Measurements from ENCODE around the gene STMN3.
"Not testable (repeated sequence)": the region's sequence is repeated elsewhere in the genome, so short reads cannot be mapped to it uniquely, and the experiment has no call there.

STMN3 gene

DNA sequence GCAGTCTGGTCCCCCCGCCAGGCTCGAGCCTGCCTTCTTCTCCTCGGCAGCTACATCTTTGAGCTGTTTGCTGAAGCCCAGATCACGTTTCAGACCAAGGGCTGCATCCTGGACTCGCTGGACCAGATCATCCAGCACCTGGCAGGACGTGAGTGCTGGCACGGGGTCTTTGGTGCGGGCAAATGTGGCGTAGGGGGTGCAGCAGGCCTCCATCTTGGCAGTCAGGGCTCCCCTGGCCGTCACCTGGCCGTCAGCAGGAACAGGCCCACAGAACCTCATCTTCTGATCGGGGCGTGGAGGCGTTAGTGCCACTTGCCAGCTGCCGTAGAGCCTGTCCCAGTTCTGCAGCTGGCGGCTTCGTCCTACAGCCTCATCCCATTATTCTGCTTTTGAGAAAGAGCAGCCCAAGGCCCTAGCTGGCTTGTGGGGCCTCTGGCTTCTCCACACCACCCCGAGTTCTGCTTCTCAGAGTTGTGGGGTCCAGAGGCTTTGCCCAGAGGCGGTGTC is 26.6 kb upstream of the STMN3 start:
- H3K9ac ChIP-seq (ENCODE audit: low read length): no peak overlapping the region
- peaks cover 5% of the 10 kb centered on the region for H3K36me3 ChIP-seq (ENCODE audit: control insufficient read depth, insufficient read depth, low read length)

DNA sequence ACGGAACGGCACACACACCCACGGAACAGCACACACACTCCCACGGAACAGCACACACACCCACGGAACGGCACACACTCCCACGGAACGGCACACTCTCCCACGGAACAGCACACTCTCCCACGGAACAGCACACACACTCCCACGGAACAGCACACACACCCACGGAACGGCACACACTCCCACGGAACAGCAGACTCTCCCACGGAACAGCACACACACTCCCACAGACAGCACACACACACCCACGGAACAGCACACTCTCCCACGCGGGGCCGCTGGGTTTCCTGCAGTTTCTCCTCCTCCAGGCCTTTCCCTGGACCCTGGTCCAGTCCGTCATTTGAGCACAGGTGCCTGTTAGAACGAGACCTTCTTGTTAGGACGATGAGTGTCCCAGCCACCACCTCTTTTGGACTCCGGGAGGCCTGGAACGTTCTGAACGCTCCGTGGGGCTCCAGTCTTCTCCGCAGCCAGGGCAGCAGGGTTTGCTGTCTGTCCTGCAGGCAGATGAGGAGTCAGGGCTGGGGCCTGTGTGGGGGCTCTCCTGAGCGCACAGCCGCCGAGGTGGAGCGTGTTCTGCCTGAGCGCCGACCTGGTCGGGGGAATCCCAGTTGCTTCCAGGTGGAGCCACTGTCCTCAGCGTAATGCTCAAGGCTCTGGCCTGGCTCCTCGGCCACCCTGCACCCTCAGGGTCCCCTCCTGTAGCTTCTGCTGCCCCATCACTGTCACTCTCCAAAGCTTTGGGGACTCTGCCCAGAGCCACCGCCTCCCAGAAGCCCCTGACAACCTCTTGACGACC is 25.6 kb upstream of the STMN3 start:
- no peaks in the 10 kb centered on the region for H3K27me3 ChIP-seq (ENCODE audit: control insufficient read depth, insufficient read depth, low read length)
- no peak overlapping the region for H3K4me3 ChIP-seq (ENCODE audit: low read length)
- H3K9ac ChIP-seq (ENCODE audit: low read length): no peak overlapping the region
- peaks cover 8% of the 10 kb centered on the region for H3K36me3 ChIP-seq (ENCODE audit: control insufficient read depth, insufficient read depth, low read length)
- H3K27ac ChIP-seq (ENCODE audit: low read depth, low read length): no peak overlapping the region
- no peaks in the 10 kb centered on the region for H3K4me1 ChIP-seq (ENCODE audit: control insufficient read depth, insufficient read depth, low read length)

More for the DNA sequence above, 26.6 kb upstream of the STMN3 start:
- Histone ChIP-seq H3K27me3 (ENCODE audit: control insufficient read depth, insufficient read depth, low read length) (no peaks in the 10 kb centered on the region), H3K27ac (ENCODE audit: low read depth, low read length) (no peak overlapping the region), H3K4me1 (ENCODE audit: control insufficient read depth, insufficient read depth, low read length) (no peaks in the 10 kb centered on the region), H3K4me3 (ENCODE audit: low read length) (no peak overlapping the region)

DNA sequence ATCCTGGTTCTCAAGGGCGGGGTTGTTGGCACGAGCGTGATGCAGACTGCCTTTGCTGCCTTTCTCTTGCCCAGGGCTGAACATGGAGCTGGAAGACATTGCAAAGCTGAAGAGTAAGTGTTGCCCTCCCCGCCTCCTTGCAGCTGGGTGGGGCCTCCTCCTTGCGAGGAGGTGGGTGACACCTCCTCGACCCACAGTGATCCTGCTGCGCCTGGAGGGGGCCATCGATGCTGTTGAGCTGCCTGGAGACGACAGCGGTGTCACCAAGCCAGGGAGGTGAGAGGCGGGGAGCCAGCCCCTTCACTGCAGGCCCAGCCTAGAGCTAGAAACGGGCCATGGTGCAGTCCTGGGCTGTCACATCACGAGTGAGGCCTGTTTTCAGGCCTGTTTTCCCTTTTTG is 24.8 kb upstream of the STMN3 start:
- Histone ChIP-seq H3K4me3 (ENCODE audit: low read length) (no peak overlapping the region), H3K36me3 (ENCODE audit: control insufficient read depth, insufficient read depth, low read length) (peaks cover 8% of the 10 kb centered on the region), H3K9ac (ENCODE audit: low read length) (no peak overlapping the region), H3K27me3 (ENCODE audit: control insufficient read depth, insufficient read depth, low read length) (no peaks in the 10 kb centered on the region), H3K4me1 (ENCODE audit: control insufficient read depth, insufficient read depth, low read length) (no peaks in the 10 kb centered on the region), H3K27ac (ENCODE audit: low read depth, low read length) (no peak overlapping the region)

DNA sequence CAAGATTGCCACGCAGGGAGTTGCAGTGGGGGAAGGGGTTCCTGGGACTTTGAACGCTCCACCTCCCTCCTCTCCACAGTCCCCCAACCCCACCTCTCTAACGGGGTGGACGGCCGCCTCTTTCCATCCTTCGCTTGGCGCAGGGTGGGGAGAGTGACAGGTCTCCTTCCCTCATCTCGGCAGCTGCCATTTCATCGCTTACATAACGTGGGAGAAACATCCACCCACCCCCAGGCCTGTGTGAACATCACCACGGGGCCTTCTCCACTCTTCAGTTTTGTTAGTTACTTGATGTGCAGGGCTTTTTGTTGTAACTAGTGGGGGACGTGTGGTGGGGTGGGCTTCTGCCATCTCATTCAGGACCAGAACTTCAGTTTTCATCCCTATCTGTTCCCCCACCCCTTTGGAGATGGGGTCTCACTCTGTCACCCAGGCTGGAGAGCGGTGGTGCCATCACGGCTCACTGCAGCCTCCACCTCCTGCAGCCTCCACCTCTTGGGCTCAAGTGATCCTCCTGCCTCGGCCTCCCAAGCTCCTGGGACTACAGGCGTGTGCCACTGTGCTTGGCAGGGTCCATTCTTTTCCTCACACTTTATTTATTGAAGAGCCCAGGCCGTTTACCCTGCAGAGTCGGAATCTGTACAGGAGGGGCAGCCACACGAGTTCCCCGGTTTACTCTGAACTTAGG is 22.6 kb upstream of the STMN3 start:
- Histone ChIP-seq H3K27ac (ENCODE audit: low read depth, low read length) (no peak overlapping the region), H3K9ac (ENCODE audit: low read length) (no peak overlapping the region), H3K27me3 (ENCODE audit: control insufficient read depth, insufficient read depth, low read length) (no peaks in the 10 kb centered on the region), H3K36me3 (ENCODE audit: control insufficient read depth, insufficient read depth, low read length) (peaks cover 8% of the 10 kb centered on the region), H3K4me1 (ENCODE audit: control insufficient read depth, insufficient read depth, low read length) (no peaks in the 10 kb centered on the region), H3K4me3 (ENCODE audit: low read length) (no peak overlapping the region)

DNA sequence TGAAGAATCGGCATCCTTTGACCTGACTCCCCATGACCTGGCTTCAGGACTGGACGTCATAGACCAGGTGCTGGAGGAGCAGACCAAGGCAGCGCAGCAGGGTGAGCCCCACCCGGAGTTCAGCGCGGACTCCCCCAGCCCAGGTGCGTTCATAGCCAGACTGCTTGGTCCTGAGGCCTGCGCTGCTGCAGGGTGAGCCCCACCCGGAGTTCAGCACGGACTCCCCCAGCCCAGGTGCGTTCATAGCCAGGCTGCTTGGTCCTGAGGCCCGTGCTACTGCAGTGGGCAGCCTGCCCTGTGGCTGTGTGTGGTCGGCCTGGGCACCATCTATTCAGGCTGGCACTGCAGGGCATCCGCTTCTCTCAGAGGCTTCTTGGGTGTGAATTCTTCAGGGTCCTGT is 20.7 kb upstream of the STMN3 start:
- H3K36me3 ChIP-seq (ENCODE audit: control insufficient read depth, insufficient read depth, low read length): peaks cover 8% of the 10 kb centered on the region
- H3K27me3 ChIP-seq (ENCODE audit: control insufficient read depth, insufficient read depth, low read length): no peaks in the 10 kb centered on the region
- no peak overlapping the region for H3K27ac ChIP-seq (ENCODE audit: low read depth, low read length)
- no peak overlapping the region for H3K4me3 ChIP-seq (ENCODE audit: low read length)
- no peak overlapping the region for H3K9ac ChIP-seq (ENCODE audit: low read length)
- H3K4me1 ChIP-seq (ENCODE audit: control insufficient read depth, insufficient read depth, low read length): no peaks in the 10 kb centered on the region

DNA sequence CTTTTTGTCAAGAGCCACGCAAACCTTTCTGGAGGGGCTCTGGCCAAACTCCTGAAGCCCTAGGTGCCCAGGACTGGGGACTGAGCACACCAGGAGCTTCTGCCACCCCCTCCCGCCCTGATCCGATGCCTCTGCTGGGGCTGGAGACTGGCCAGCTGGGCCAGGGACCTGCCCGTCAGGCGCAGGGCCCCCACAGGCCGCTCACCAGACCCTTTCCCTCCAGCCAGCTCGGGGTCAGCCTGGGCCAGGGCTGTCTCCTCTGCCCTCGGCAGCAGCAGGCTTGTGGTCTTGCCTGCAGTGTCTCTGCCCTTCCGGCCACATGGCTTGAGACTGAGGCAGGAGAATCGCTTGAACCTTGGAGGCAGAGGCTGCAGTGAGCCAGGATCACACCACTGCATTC is 19.4 kb upstream of the STMN3 start:
- H3K27ac ChIP-seq (ENCODE audit: low read depth, low read length): no peak overlapping the region
- no peaks in the 10 kb centered on the region for H3K4me1 ChIP-seq (ENCODE audit: control insufficient read depth, insufficient read depth, low read length)
- no peak overlapping the region for H3K9ac ChIP-seq (ENCODE audit: low read length)
- no peaks in the 10 kb centered on the region for H3K27me3 ChIP-seq (ENCODE audit: control insufficient read depth, insufficient read depth, low read length)
- peaks cover 3% of the 10 kb centered on the region for H3K36me3 ChIP-seq (ENCODE audit: control insufficient read depth, insufficient read depth, low read length)
- H3K4me3 ChIP-seq (ENCODE audit: low read length): no peak overlapping the region

DNA sequence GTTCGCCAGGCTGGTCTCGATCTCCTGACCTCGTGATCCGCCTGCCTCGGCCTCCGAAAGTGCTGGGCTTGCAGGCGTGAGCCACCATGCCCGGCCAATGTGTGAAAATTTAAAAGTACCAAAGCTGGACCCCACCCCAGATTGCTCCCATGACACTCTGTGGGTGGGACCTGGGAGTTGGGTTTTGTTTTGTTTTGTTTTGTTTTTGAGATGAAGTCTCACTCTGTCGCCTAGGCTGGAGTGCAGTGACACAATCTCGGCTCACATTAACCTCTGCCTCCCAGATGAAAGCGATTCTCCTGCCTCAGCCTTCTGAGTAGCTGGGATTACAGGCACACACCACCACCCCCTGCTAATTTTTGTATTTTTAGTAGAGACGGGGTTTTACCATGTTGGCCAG is 18.5 kb upstream of the STMN3 start:
- not testable (repeated sequence) for H3K9ac ChIP-seq (ENCODE audit: low read length); H3K4me1 ChIP-seq (ENCODE audit: control insufficient read depth, insufficient read depth, low read length); H3K27ac ChIP-seq (ENCODE audit: low read depth, low read length); H3K27me3 ChIP-seq (ENCODE audit: control insufficient read depth, insufficient read depth, low read length); H3K36me3 ChIP-seq (ENCODE audit: control insufficient read depth, insufficient read depth, low read length); H3K4me3 ChIP-seq (ENCODE audit: low read length)

DNA sequence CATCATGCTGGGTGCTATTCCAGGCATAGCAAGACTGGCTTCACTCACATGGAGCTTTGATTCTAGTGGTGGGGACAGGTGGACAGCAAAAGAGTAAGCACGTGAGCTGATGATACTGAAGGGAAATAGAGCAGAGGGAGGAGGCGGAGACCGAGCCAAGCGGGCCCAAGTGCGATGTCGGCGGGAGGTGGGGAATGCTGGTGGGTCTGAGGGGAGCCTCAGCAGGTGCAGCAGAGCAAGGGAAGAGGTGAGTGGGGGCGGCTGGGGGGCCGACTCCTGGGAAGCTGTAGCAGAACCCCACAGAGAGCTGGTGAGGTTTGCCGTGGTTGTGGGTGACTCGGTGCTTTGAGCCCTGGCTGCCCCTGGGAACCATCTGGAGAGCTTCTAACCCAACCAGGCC is 15.1 kb upstream of the STMN3 start:
- Histone ChIP-seq H3K4me1 (ENCODE audit: control insufficient read depth, insufficient read depth, low read length) (no peaks in the 10 kb centered on the region), H3K27me3 (ENCODE audit: control insufficient read depth, insufficient read depth, low read length) (no peaks in the 10 kb centered on the region), H3K4me3 (ENCODE audit: low read length) (no peak overlapping the region), H3K36me3 (ENCODE audit: control insufficient read depth, insufficient read depth, low read length) (peaks cover 10% of the 10 kb centered on the region), H3K9ac (ENCODE audit: low read length) (no peak overlapping the region), H3K27ac (ENCODE audit: low read depth, low read length) (no peak overlapping the region)

DNA sequence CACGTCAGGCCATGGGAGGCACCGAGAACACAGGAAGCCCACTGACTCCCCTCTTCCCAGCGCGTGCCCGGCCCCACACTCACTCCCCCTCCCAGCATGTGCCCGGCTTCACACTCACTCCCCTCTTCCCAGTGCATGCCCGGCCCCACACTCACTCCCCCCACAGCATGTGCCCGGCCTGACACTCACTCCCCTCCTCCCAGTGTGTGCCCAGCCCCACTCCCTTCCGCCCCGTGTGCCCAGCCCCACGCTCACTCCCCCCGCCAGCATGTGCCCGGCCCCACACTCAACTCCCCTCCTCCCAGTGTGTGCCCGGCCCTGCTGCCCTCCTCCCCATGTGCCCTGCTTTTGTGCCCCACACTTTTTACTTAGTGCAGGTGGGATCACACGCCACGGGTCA is 14.6 kb upstream of the STMN3 start:
- Histone ChIP-seq H3K36me3 (ENCODE audit: control insufficient read depth, insufficient read depth, low read length) (peaks cover 10% of the 10 kb centered on the region), H3K4me1 (ENCODE audit: control insufficient read depth, insufficient read depth, low read length) (no peaks in the 10 kb centered on the region), H3K27me3 (ENCODE audit: control insufficient read depth, insufficient read depth, low read length) (no peaks in the 10 kb centered on the region), H3K9ac (ENCODE audit: low read length) (no peak overlapping the region), H3K4me3 (ENCODE audit: low read length) (no peak overlapping the region), H3K27ac (ENCODE audit: low read depth, low read length) (no peak overlapping the region)

DNA sequence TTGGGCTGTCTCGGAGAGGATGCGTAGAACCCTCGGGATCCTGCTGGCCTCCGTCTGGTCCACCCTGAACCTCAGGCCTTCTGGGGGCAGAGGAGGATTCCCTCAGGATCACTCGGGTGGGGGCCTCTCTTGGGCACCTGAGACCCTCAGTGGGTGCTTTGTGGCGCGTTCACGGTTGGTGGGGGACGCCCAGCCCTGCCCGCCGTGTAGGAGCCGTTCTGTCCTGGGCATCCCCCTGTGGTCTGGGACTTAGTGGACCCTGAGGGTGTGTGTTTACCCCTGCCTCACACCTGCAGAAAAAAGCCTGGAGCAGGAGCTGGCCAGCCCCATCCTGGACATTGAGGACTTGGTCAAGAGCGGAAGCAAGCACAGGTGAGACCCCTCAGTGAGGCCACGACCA is 12.5 kb upstream of the STMN3 start:
- no peak overlapping the region for H3K4me3 ChIP-seq (ENCODE audit: low read length)
- H3K4me1 ChIP-seq (ENCODE audit: control insufficient read depth, insufficient read depth, low read length): no peaks in the 10 kb centered on the region
- no peak overlapping the region for H3K9ac ChIP-seq (ENCODE audit: low read length)
- H3K27me3 ChIP-seq (ENCODE audit: control insufficient read depth, insufficient read depth, low read length): no peaks in the 10 kb centered on the region
- H3K36me3 ChIP-seq (ENCODE audit: control insufficient read depth, insufficient read depth, low read length): peaks cover 15% of the 10 kb centered on the region
- no peak overlapping the region for H3K27ac ChIP-seq (ENCODE audit: low read depth, low read length)

DNA sequence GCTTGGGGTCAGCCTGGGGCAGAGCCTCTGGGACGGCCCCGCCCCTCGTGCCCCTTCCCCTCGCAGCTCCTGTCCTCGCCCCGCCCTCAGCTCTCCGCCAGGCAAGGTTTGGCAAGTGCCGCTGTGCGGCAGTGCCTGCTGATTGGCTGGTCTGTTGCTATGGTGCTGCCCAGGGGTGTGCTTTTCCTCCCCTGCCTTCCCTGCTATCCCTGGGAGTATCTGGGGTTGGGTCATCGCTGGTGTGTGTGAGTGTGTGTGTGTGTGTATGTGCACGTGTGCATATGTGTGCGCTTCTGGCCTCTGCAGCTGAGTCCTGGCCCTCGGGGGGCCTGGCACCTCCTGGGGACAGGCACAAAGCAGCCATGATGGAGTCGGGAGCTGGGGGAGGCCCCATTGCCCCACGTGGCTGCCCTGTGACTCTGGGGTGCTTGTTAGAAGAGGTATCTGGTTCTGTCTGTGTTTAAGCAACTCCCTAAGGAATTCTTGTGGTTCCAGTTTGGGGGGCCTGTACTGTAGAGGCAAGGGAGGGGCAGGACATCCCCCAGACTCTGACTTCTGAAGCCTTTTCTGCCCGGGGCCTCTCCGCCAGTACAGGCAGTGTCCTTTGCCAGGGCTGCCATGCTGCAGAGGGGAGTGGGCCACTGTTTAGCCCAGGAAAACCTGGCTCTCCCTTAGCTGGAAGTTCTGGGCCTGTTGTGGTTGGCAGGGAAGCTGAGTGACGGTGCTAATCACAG is 11.8 kb upstream of the STMN3 start:
- H3K4me1 ChIP-seq (ENCODE audit: control insufficient read depth, insufficient read depth, low read length): no peaks in the 10 kb centered on the region
- peaks cover 15% of the 10 kb centered on the region for H3K36me3 ChIP-seq (ENCODE audit: control insufficient read depth, insufficient read depth, low read length)
- H3K27ac ChIP-seq (ENCODE audit: low read depth, low read length): no peak overlapping the region
- no peaks in the 10 kb centered on the region for H3K27me3 ChIP-seq (ENCODE audit: control insufficient read depth, insufficient read depth, low read length)
- no peak overlapping the region for H3K4me3 ChIP-seq (ENCODE audit: low read length)
- H3K9ac ChIP-seq (ENCODE audit: low read length): no peak overlapping the region

DNA sequence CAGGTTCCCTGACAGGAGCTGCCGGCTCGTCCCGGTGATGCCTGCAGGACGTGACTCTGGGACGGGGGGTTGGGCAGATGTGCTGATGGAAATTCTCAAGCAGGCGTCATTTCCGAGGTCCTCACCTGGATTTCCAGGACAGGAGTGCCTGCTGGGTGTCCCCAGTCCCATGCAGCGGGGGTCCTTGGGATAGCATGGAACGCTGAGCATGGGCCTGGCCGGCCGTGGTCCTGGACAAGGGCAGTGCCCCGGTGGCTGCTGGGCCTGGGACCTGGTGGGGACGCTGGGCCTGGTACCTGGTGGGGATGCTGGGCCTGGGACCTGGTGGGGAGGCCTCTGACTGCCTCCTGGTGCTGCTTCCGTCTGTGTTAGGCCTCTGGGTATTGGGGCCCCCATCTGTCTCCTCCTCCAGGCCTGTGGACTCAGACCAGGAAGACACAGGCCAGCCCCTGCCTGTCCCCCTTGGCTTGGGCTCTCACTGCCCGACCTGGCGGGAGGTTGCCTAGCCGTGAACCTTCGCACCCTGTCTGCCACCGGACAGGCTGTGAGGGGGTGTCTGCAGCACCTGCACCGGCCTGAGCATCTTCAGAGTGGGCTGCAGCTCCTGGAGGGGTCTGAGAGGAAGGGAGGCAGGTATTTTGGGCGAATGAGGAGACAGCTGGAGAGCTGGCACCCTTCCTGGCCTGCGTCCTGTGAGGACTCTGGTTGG is 11.1 kb upstream of the STMN3 start:
- no peak overlapping the region for H3K9ac ChIP-seq (ENCODE audit: low read length)
- H3K27ac ChIP-seq (ENCODE audit: low read depth, low read length): no peak overlapping the region
- peaks cover 2% of the 10 kb centered on the region for H3K4me1 ChIP-seq (ENCODE audit: control insufficient read depth, insufficient read depth, low read length)
- peaks cover 15% of the 10 kb centered on the region for H3K36me3 ChIP-seq (ENCODE audit: control insufficient read depth, insufficient read depth, low read length)
- no peak overlapping the region for H3K4me3 ChIP-seq (ENCODE audit: low read length)
- H3K27me3 ChIP-seq (ENCODE audit: control insufficient read depth, insufficient read depth, low read length): no peaks in the 10 kb centered on the region
